Stimulated activated CD4-positive, alpha-beta T cell treated with anti-CD3 and anti-CD28 coated beads, Interleukin-12 subunit alpha, Interleukin-12 subunit beta, amount 100 ng/mL, for 24 hours (primary cell): Measurements from ENCODE around the gene ANXA11.
"Not testable (repeated sequence)": the region's sequence is repeated elsewhere in the genome, so short reads cannot be mapped to it uniquely, and the experiment has no call there.

ENCODE experiments used
- DNase-seq, 2 experiments: peaks; one replicate each; pipeline ENCODE4 v3.0.0-alpha.2; 2020; ENCODE audit warnings: low read depth in 2 of 2

The ANXA11 gene

DNA sequence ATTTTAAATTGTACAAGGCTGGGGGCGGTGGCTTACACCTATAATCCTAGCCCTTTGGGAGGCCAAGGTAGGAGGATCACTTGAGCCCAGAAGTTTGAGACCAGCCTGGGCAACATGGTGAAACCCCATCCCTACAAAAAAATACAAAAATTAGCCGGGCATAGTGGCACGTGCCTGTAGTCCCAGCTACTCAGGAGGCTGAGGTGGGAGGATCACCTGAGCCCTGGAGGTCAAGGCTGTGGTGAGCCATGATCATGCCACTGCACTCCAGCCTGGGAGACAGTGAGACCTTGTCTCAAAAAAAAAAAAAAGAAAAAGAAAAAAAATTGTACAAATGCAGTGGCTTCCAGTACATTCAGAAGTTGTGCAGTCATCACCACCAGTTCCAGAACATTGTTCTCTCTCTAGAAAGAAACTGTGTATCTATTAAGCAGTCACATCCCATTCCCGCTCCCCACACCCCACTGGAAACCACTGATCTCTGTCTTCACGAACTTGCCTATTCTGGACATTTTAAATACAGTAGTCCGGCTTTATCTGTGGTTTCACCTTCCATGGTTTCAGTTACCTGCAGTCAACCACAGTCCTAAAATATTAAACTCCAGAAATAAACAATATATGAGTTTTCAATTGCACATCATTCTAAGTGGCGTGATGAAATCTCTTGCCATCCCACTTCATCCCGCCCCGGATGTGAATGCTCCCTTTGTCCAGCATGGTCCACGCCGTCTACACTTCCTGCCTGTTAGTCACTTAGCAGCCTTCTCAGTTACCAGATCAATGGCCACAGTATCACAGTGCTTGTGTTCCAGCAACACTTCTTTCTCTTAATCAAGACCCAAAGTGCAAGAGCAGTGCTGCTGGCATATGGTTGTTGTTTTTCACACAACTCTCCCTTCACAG, 59.7 kb downstream of the ANXA11 start:
- DNase-seq, result not testable (repeated sequence)

- DNase-seq, result peak in 1 of 2 experiments; percentile 6
Measured at GRCh38 chr10:80144696-80145131, 60.6 kb downstream of the ANXA11 start.

DNA sequence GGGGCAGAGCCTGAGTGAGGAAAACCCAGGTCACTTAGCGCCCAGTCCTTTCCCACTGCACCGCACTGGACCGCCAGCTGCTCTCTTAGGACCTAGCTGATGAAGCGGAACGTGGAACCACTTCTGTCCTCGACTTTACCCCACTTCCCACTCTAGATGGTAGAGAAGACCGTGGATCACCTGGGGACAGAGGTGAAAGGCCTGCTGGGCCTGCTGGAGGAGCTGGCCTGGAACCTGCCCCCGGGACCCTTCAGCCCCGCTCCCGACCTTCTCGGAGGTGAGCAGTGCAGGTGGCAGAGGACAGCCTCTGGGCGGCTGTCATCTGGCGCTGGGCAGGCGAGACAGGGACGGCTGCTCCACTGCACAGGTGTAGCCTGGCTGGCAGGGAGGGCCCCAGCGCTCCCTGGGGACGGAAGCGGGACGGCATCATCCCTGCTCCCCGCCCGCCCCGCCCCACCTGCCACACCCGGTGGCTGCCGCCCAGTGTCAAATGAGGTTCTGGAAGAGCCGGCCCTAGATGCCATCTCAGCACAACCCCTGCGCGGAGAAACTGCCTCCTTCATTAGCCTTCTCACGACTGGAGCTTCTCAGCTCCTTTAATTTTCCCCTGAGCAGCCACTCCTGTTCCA, 61.2 kb downstream of the ANXA11 start:
- DNase-seq, result peak in 1 of 2 experiments; percentile 17

DNA sequence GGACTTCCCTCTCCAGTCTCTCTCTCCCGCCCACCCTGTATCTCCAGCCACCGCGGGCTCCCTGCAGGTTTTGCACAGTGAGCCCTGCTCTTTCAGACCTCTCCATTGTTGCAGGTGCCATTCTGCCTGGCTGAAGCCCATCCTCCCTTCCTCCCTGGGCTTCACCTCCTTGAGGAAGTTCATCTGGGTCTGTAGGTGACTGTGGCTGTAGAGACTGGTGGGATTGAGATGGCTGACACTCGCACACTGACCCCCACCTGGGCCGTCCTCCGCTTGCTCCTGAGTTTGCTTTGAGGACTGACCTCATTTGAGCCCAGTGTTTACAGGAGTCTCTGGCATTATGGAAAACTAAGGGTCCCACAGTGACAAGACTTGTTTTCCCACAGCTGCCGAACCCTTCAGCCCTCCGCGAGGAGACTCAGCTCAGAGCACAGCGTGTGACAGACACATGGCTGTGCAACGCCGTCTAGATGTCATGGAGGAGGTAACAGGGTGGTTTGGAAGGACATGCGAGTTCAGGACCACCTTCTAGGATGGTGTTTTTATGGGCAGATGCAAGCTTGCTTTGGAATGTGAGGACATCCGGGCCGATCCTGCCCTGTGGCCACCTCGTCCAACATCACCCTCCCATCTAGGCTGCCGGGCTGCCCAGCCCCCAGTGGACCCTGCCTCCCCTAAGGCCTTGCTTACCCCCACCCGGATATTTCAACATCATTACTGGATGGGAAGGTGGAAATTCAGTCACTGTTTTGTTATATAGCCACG, 63.5 kb downstream of the ANXA11 start:
- DNase-seq, result no peak

GRCh38 chr10:80140251-80140650, 65.1 kb downstream of the ANXA11 start:
- DNase-seq, result no peak

GRCh38 chr10:80139265-80139664, 66.1 kb downstream of the ANXA11 start:
- DNase-seq, result no peak

GRCh38 chr10:80137920-80138319, 67.4 kb downstream of the ANXA11 start:
- no peak for DNase-seq

- DNase-seq, result no peak
Measured at GRCh38 chr10:80137031-80137862, 68.1 kb downstream of the ANXA11 start.

GRCh38 chr10:80136134-80136571, 69.2 kb downstream of the ANXA11 start:
- DNase-seq, result no peak

DNA sequence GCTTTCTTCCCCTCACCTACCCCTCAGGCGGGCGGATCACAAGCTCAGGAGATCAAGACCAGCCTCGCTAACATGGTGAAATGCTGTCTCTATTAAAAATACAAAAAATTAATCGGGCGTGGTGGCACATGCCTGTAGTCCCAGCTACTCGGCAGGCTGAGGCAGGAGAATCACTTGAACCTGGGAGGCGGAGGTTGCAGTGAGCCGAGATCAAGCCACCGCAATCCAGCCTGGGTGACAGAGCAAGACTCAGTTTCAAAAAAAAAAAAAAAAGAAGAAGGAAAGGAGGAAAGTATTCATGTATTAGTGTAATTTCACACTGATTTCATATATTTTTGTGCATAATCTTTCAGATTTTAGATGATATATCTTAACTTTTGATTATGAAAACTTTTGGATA, 71.7 kb downstream of the ANXA11 start:
- DNase-seq, result not testable (repeated sequence)

- DNase-seq, result no peak
Measured at GRCh38 chr10:80133206-80133605, 72.1 kb downstream of the ANXA11 start.

DNA sequence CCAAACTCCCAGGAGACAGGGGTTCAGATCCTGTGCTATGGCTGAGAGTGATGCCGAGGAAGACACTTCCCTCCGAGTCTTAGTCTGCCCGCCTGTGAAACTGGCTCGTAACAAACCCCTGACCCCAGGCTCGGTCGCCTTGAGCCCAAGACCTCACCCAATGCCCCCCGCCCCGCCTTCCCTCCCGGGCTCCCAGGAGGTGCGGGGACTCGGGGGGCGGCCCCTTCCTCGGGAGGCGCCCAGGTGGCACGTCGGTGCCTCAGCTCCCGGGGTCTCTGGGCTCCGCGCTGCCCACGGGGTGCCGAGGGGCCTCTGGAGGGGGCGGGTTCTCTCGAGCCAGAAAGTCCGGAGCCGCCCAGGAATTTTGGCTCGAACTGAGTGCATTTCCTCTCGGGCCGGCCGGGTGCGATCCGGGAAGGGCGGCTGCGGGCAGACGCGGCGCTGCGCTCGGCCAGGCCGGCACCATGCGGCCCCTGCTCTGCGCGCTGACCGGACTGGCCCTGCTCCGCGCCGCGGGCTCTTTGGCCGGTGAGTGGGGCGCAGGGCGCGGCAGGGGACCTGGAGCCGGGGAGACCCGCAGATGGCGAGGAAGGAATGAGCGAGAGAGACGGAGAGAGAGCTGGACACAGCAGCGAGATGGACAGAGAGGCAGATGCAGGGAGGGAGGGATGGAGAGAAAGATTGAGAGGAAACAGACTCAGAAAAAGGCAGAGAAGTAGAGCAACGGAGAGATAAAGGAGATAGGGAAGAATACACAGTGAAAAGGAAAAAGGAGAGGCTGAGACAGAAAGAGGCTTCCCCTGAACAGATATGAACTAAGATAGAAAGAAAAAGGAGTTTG, 72.8 kb downstream of the ANXA11 start, which contains the start of gene PLAC9:
Gene PLAC9, plus strand, starts transcription at position 432 of the 841 bp plus-strand sequence. Its CDS starts 33 bp downstream, at position 465.
- DNase-seq, result no peak

DNA sequence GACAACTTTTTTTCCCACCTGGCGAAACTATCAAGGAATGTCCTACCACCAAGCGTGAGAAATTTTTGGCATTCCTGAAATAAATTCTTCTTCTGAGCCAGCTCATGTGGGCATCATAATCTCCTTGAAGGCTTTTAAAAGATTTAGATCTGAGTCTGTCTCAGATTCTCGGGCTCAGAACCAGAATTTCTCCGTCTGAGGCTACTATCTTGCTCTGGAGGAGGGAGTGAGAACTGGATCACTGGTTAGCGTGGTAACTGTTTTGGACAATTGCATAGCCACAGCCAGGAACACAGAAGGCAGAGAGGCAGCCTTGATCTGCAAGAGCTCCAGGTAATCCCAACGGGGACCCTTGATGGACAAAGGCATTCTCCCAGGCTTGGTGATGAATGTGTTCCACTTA, 73.8 kb downstream of the ANXA11 start:
- DNase-seq, result no peak

DNA sequence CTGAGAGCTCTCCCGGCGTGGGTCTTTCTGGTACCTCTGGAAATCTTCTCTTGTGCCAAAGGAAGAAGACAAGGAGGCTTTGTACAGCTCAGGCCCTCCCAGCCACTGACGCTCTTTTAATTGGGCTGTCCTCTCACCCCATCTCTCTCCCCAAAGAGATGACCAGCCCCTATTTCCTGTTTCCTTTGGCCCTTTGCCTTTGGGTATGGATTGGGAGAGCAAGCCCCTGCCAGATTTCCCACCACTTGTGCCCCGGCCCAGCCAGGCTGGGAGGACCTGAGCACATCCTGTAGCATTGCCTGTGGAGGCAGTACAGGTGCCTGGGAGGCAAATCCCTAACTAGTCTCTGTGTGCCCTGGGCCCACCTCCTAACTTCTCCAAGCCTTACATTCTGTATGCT, 78.5 kb downstream of the ANXA11 start:
- no peak for DNase-seq

GRCh38 chr10:80122746-80123145, 82.6 kb downstream of the ANXA11 start:
- no peak for DNase-seq

GRCh38 chr10:80122110-80122710, 83.1 kb downstream of the ANXA11 start:
- DNase-seq, result no peak

DNA sequence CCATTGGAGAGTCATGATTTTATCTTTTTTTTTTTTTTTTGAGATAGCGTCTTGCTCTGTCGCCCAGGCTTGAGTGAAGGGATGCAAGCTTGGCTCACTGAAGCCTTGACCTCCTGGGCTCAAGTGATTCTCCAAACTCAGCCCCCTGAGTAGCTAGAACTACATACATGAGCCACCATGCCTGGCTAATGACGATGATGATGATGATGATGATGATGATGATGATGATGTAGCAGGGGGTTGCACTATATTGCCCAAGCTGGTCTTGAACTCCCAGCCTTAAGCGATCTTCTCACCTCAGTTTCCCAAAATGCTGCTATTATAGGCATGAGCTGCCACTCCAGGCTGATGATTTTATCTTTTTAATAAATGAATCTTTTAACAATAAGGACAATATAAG, 86.7 kb downstream of the ANXA11 start:
- DNase-seq, result no peak

- no peak for DNase-seq
Measured at GRCh38 chr10:80110986-80111385, 94.4 kb downstream of the ANXA11 start.

- DNase-seq, result no peak
Measured at GRCh38 chr10:80108576-80109239, 96.6 kb downstream of the ANXA11 start.
